ACC112 (cell line): ENCODE results near the gene TPRA1.

Experiments used
- H2AFZ ChIP-seq: fragments of 200-600 bp; sonication (generic); one replicate; pipeline ENCODE4 v1.6.0; 2017; ENCODE audit warnings: antibody characterized with exemption, low read length; ENCODE audit not compliant: unreplicated experiment
- H3K27ac ChIP-seq: fragments of 200-600 bp; sonication (generic); 2 replicates; pipeline ENCODE4 v1.5.1; 2014; ENCODE audit warnings: low read depth, mild to moderate bottlenecking, antibody characterized with exemption, low read length, moderate library complexity
- H3K27me3 ChIP-seq: fragments of 200-600 bp; sonication (generic); 2 replicates; pipeline ENCODE4 v1.6.1; 2014; ENCODE audit warnings: mild to moderate bottlenecking, antibody characterized with exemption, low read length, moderate library complexity, mixed read lengths; ENCODE audit not compliant: insufficient read depth
- H3K36me3 ChIP-seq: fragments of 200-600 bp; sonication (generic); 2 replicates; pipeline ENCODE4 v1.6.1; 2016; ENCODE audit warnings: mild to moderate bottlenecking, antibody characterized with exemption, low read length, moderate library complexity, mixed read lengths; ENCODE audit not compliant: insufficient read depth
- H3K4me1 ChIP-seq: fragments of 200-600 bp; sonication (generic); one replicate; pipeline ENCODE4 v1.6.1; 2016; ENCODE audit warnings: low read length, mixed read lengths; ENCODE audit not compliant: insufficient read depth, unreplicated experiment, control insufficient read depth
- H3K4me3 ChIP-seq: fragments of 200-600 bp; sonication (generic); 2 replicates; pipeline ENCODE4 v1.5.1; 2014; ENCODE audit warnings: mild to moderate bottlenecking, low read depth, low read length
- H3K79me2 ChIP-seq: fragments of 200-600 bp; sonication (generic); one replicate; pipeline ENCODE4 v1.6.0; 2016; ENCODE audit warnings: low read length; ENCODE audit not compliant: control insufficient read depth, unreplicated experiment, insufficient read depth

The TPRA1 gene

DNA sequence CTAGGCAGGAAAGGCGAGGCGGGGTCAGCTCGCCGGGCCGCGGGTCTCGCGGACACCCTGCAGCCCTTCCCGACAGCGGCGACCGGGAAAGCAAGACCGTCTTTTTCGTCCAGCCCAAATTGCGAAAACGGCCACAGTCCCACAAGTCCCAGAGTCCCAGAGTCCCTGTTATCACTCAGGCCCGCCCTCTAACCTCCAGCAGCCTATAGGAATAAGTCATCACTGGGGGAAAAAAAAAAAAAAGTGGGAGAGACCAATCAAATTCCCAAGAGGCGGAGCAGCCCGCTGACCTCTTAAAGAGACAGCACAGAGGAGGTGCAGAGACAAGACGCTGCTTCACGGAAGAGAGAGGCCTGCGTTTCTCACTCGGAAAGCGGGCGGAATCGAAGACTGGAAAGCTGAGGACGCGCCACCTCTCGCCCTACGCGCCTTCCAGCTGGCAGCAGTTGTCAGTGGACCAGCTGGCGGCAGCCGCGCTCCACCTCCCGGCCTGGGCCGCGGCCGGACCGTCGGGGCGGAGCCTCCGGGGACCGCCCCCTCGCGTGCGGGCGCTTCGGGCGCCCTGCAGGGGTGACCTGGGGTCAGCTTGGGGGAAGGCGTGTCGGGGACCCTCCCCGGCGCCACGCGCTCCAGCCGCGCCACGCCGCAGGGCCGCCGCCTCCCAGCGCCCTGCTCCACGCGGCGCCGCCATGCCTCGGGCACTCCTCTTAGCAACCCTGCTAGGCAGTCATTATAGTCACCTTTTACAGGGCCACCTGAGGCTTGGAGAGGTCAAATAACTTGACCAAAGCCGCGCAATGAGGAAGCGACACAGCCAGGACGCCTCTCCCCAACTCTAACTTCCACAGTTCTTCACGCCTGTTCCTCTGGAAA is at the start of gene TPRA1:
Gene TPRA1 (minus strand): TSS at position 141 of the 873 bp plus-strand sequence. CDS start 10,587 bp downstream, outside the sequence.
- H3K79me2 ChIP-seq: peaks cover 40% of the 10 kb centered on the region
- H3K27me3 ChIP-seq: no peaks in the 10 kb centered on the region
- H2AFZ ChIP-seq: peak within 1 kb of the TSS; percentile 65
- peak within 1 kb of the TSS; percentile 98 for H3K4me3 ChIP-seq
- no peaks in the 10 kb centered on the region for H3K36me3 ChIP-seq
- H3K4me1 ChIP-seq: peaks cover 23% of the 10 kb centered on the region
- peak within 1 kb of the TSS; percentile 86 for H3K27ac ChIP-seq

DNA sequence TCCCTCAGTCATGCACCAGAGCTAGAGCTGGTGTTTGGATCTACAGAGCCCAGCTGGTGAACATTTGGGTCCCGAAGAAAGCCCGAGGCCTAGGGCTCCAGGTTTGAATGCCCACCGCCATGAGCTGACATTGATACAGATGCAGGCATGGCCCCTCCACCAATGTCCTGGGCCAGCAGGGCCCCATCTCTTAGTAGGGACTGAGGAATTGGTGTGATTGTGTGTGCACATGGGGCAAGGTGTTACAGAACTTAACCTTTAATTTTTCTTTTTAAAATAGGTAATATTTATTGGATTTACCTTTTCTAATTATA is 49.5 kb upstream of the TPRA1 start:
- no peak overlapping the region for H3K4me3 ChIP-seq
- no peaks in the 10 kb centered on the region for H3K27me3 ChIP-seq
- no peak overlapping the region for H2AFZ ChIP-seq
- H3K79me2 ChIP-seq: no peaks in the 10 kb centered on the region
- H3K4me1 ChIP-seq: no peaks in the 10 kb centered on the region
- H3K27ac ChIP-seq: no peak overlapping the region
- no peaks in the 10 kb centered on the region for H3K36me3 ChIP-seq

DNA sequence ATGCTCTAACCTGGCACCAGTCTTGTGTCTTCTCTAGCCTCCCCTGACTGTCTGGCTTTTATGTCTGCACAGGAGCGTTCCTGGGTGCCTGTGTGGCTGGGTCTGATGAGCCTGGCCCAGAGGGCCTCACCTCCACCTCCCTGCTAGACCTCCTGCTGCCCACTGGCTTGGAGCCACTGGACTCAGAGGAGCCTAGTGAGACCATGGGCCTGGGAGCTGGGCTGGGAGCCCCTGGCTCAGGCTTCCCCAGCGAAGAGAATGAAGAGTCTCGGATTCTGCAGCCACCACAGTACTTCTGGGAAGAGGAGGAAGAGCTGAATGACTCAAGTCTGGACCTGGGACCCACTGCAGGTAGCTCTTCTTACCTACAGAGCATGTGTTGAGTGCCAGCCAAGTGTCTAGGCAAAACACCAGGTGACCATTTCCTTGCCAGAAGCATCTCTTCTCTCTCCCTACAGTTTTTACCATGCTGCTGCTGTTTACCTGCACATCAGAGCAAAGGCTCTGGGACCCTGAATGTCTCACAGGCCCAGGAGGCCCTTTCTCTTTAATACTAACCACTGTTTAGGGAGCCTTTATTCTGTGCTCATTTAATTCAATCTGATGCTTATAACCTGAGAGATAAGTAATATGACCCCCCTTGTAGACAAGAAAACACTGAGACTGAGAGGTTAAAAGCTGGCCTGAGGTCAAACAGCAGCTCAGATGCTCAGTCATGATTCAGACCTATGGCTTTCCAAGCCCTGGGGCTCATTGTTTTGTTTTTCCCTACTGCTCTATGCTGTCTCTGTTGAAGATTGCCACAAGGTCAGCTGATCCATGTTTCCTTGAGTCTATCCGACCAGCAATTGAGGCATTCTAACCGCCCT is 48.9 kb upstream of the TPRA1 start:
- Histone ChIP-seq H3K27me3 (no peaks in the 10 kb centered on the region), H3K79me2 (no peaks in the 10 kb centered on the region), H3K36me3 (no peaks in the 10 kb centered on the region), H3K27ac (no peak overlapping the region), H3K4me1 (no peaks in the 10 kb centered on the region), H3K4me3 (no peak overlapping the region), H2AFZ (no peak overlapping the region)

DNA sequence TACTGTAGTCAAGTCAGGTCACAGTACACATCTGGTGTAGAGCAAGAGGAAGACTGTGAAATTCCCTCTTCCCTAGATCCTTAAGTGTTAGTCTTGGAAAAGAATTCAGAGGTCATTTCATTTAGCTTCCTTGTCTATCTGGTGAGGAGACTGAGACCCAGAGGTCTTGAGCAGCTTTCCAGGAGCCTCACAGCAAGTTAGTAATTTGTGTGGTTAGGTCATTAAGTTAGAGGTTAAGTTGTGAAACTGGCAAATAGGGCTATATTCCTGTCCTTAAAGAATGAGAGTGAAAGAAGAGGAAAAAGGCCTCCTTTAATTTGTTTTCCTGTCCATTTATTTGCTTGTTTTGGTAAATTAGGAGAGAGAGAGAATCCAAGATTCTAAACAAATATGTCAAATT is 47.4 kb upstream of the TPRA1 start:
- Histone ChIP-seq H3K4me1 (no peaks in the 10 kb centered on the region), H3K27ac (no peak overlapping the region), H2AFZ (no peak overlapping the region), H3K4me3 (no peak overlapping the region), H3K27me3 (no peaks in the 10 kb centered on the region), H3K79me2 (no peaks in the 10 kb centered on the region), H3K36me3 (no peaks in the 10 kb centered on the region)

DNA sequence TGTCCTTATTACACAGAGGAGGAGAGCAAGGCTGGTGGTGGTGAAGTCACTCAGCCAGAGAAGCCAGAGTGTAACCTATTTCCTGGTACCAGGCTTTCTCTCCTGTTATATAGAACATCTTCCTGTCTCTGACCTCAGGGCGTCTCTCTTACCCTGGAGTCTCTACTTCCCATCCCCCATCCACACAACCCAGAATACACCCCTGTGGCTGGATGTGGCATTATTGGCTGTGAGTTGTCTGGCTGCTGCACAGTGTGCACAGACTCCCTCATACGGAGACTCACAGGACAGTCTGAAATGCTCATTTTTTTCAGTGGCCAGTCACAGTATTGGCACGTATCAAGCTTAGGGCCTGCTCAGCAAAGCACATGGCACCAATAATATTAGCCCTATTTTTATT is 47.0 kb upstream of the TPRA1 start:
- no peak overlapping the region for H3K4me3 ChIP-seq
- H2AFZ ChIP-seq: no peak overlapping the region
- no peaks in the 10 kb centered on the region for H3K4me1 ChIP-seq
- no peak overlapping the region for H3K27ac ChIP-seq
- H3K79me2 ChIP-seq: no peaks in the 10 kb centered on the region
- no peaks in the 10 kb centered on the region for H3K36me3 ChIP-seq
- no peaks in the 10 kb centered on the region for H3K27me3 ChIP-seq

DNA sequence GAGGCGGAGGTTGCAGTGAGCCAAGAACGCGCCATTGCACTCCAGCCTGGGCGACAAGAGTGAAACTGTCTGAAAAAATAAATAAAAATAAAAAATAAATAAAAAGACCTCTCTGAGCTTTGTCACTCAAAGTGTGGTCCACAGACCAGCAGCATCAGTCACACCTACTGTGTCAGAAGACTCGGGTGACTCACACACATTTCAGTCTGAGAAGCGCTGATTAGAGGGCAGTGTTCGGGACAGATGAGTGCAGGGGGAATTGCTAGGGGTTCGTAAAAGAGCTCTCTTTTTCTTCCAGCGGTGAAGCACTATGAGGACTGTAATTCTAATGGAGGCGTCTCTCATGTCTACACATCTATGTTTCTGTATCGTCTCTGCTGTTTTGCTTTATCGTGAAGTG is 44.1 kb upstream of the TPRA1 start:
- Histone ChIP-seq H3K79me2 (peaks cover under 1% of the 10 kb centered on the region), H3K27ac (no peak overlapping the region), H2AFZ (no peak overlapping the region), H3K27me3 (peaks cover 5% of the 10 kb centered on the region; the same call in 1 of the 2 replicates), H3K36me3 (no peaks in the 10 kb centered on the region), H3K4me3 (no peak overlapping the region), H3K4me1 (peaks cover 7% of the 10 kb centered on the region)

DNA sequence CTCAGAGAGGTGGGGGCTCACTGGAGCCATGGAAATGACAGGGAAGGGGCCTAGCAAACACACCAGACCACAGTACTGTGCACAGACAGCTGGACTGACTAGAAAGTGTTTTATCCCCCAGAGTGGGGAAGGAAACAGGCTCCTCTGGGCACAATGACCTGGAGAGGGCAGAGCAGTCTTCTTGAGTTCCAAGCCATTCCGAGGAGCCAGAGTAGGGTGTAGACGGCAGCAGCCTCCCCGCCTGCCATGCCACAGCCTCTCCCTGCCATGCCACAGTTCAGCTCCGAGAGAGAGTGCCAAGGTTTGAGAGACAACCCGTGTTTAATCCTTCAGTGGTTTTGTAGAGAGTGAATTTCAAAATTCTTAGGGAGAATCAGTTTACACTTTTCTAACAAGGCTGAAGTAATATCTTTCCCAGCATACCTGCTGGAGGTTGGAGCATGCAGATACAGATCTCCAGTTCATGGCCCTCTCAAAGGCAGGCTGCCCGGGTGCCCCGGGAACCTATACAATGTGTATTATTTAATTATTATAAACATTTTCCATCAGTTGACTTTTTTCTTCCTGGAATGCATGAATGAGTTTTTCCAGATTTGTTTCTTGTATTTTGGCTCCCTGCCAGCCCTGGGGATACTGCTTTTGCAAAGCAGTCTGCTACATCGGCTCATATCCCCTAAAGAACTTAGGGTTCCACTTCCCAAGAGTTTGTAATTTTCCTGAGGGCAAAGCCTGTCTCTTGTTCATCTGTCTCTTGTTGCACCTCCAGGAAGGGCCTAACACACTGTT is 41.7 kb upstream of the TPRA1 start:
- no peak overlapping the region for H2AFZ ChIP-seq
- H3K4me1 ChIP-seq: peaks cover 7% of the 10 kb centered on the region
- H3K27ac ChIP-seq: no peak overlapping the region
- H3K4me3 ChIP-seq: no peak overlapping the region
- H3K79me2 ChIP-seq: peaks cover 2% of the 10 kb centered on the region
- peaks cover 12% of the 10 kb centered on the region for H3K27me3 ChIP-seq
- no peaks in the 10 kb centered on the region for H3K36me3 ChIP-seq

DNA sequence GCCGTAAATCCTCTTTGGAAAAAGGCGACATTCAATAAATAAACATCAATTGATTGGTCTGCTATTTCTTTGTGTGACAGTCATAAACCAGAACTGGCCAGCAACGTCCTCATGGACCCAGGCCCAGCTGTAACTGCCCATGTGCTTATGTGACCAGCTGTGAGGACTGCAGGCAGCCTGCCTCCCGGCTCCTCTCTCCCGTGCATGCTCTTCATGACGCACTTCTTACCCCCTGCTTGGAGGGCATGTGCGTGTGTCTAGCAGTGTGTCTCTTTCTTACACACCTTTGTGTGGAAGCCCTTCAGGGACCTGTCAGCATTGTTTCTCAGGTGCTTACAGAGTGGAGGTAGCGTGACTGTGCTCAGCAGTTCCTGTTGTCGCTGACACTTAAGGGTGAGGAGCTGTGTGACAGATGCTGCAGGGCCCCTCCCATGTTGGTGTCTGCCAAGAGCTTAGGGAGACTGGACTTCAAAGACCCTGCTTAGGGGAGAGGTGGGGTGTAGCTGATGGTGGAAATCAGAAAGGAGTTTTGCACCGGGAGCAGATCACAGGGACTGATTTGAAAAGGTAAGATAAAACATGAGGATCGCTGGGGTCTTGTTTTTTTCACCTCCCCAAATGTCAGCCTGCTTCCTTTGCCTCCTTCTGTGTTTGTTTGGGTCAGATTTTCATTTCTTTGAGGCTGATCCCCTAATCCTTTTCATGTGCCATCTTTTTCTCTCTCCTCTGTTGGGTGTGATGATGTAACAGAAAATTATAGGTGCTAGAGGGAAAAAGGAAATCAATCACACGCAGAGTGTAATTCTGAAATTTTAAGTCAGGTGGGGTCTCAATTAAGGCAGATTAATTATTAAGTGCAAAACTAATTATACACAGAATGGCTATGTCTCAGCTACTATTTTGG is 40.5 kb upstream of the TPRA1 start:
- Histone ChIP-seq H3K27ac (no peak overlapping the region), H2AFZ (no peak overlapping the region), H3K27me3 (peaks cover 15% of the 10 kb centered on the region), H3K79me2 (peaks cover 2% of the 10 kb centered on the region), H3K36me3 (no peaks in the 10 kb centered on the region), H3K4me3 (no peak overlapping the region), H3K4me1 (peaks cover 7% of the 10 kb centered on the region)

DNA sequence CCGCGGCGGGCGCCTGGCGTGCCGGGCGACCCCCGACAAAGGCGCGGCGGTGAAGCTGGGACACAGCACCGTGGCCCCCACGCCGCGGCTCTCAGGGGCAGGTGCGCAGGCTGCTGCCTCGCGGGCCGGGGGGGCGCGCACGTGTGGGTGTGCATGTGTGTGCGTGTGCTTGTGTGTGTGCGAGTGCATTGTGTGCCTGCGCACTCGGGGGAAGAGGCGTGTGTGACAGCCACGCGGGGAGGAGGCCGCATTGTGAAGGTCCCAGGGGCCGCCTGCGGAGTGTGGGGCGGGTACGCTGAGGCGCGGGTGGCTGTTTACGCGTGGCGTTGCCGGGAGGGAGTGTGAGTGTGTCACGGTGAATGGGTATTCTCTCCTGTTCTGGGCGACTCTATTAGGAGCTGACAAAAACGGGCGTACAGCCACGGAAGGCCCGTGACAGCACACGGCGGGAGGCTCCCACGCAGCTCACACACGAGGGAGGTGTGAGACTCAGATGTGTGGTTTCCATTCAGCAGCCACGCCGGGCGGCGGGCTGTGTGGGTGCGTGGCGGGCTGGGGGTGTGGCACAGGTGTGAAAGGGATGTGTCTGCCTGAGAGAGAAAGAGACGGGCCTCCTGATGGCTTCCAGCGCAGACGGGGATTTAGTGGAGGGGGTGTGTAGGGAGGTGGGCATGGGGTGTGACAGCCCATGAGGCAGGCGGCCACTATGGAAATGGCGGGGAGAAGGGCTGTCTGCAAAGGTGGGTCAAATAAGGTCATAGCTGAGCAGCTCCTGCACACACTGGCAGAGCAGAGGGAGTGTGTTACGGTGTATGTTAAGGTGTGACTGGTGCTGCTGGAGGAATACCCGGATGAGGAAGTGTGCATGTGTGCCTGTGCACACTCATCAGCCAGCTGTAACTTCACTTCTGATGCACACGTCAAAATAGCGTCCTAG is 39.2 kb upstream of the TPRA1 start:
- peak overlapping the region; percentile 88 for H2AFZ ChIP-seq

More for the DNA sequence above, 39.2 kb upstream of the TPRA1 start:
- Histone ChIP-seq H3K27ac (no peak overlapping the region), H3K27me3 (peaks cover 15% of the 10 kb centered on the region), H3K4me1 (peaks cover 7% of the 10 kb centered on the region), H3K36me3 (no peaks in the 10 kb centered on the region), H3K4me3 (peak overlapping the region; percentile 86), H3K79me2 (peaks cover 2% of the 10 kb centered on the region)
